Right ventricle myocardium superior (tissue), 1 donor: Measurements from ENCODE around the gene CAMK1D. TPM values are rescaled to one million over a fixed set of nuclear protein-coding genes. Genes with fewer than 3 reads are reported as not detected.
"Not testable (repeated sequence)": the region's sequence is repeated elsewhere in the genome, so short reads cannot be mapped to it uniquely, and the experiment has no call there.

Source experiments
- ATAC-seq: fragments of 200-7000 bp; cut with Tn5 transposase; one replicate; pipeline ENCODE4 v1.9.1; 2020; ENCODE audit warnings: mild to moderate bottlenecking; ENCODE audit not compliant: poor library complexity
- DNase-seq: peaks from one replicate; pipeline ENCODE4 v3.0.0-alpha.2; 2020
- intact Hi-C: fragments of 100-400 bp; cut with DNase I; formaldehyde crosslinking; loops from one replicate; pipeline ENCODE4 v1.11.2; 2022
- long read RNA-seq: library from polyadenylated mRNA; unstranded; transcript quantifications from one replicate; pipeline ENCODE4 v2.0.0, GENCODE V29; 2021
- total RNA-seq: library from RNA; stranded (reverse); fragmentation: NEBNext Ultra II Directional; extraction: Animal tissue kit (Norgen Biotek cat#: 25700); gene quantifications from one replicate; pipeline ENCODE4 v1.2.1, GENCODE V29; 2021
- donor health status: DM: no; HTN: yes; CAD: no; lungs with severe emphysema.

CAMK1D gene
- total RNA-seq = 6.5 TPM
- long read RNA-seq, partial matches to known transcripts = 0 of 5 reads
- long read RNA-seq, other reads (novel, unspliced or antisense) = 5 of 5 reads

DNA sequence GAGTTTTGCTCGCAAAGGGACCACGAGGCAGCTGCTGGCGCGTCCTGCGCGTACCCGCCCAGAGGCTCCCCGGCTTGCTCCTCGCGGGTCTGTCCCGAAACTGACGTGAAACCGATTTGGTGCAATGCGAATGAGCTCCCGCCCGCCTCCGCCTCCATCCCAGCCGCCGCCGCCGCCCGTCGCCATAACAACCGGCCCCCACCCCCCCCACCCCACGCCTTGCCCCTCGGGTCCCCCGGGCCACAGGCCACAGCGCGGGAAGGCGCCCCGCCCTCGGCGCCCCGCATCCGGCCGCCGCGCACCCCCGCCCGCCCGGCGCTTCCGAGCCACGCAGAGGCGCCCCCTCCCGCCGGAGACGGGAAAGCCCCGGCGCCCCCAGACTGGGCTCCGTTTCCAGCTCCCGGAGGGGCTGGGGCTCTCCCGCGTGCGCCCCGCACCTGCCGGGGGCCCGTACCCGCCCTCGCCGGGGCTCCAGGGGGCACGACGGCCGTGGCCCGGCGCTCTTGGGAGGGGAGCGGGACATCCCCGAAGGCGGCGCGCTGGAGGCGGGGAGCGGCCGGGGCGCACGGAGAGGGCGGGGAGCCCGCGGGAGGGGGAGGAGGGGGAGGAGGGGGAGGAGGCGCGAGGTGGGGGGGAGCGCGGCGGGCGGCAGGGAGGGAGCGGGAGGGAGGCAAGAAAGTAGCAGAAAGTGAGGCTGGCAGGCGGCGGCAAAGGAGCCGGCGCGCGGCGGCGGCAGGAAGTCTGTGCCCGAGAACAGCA is at the start of gene CAMK1D:
TSS of gene CAMK1D (plus strand) at position 678 of the 759 bp plus-strand sequence.
- DNase-seq (peak; percentile 90), ATAC-seq (peak; percentile 81)
- intact Hi-C loops = no loop called here

DNA sequence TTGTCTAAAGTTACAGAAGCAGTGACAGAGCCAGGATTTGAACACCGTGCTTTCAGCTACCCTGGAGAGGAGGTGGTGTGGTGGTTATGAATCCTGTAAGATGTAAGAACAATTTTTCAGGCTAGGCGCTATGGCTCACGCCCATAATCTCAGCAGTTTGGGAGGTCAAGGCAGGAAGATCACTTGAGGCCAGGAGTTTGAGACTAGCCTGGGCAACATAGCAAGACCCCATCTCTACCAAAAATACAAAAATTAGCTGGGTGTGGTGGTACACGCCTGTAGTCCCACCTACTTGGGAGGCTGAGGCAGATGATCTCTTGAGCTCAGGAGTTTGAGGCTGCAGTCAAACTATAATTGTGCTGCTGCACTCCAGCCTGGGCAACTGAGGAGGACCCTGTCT is 48.3 kb upstream of the CAMK1D start:
- not testable (repeated sequence) for DNase-seq, ATAC-seq

DNA sequence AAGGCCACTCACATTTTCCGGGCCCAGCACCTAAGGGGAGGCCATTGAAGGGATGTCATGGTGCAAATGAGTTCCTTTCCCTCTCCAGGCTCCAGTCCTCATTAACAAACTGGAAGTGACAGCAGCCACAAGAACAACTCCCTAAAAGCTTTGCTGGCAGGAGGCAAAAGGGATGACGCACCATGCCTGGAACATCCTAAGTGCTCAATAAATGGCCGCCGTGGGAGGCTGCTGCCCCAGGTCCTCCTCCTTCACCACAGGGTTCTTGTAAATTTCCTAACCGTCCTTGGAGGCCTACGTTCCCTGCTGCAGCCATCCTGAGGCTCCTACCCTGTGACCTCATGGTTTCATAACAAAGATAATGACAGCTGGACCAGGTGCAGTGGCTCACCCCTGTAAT is 41.3 kb upstream of the CAMK1D start:
- intact Hi-C loops = no loop called here
- no peak for DNase-seq
- ATAC-seq = no peak

More for the DNA sequence above, 48.3 kb upstream of the CAMK1D start:
- intact Hi-C loops = not testable (repeated sequence)

DNA sequence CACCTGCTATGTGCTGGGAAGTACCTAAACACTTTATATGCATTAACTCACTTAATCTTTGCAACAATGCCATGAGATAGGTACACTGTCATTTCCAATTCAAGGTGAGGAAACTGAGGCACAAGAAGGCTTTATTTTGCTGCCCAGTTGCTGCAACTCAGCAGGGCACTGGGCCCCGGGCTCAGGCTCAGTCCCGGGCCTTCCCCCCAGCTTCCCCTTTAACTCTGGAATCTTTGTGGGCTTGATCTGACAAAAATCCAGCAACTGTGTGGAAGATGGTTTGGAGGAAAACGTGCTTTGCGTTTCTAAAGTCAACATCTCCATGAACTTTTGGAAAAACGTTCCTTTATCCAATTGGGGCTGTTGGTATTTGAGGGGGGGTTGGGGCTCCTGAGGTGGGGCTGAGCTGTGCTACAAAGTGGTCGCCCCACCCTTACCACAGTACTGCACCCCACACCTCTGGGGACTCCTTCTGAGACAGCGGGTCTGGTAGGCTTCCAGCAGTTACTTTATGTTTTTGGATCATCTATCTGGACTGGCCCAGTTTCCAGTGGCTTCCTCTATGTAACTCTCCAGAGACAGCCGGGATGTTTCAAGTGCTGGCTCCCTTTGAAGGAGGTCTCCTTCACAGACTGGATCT is 40.5 kb upstream of the CAMK1D start:
- no peak for ATAC-seq
- DNase-seq = no peak
- intact Hi-C loops = no loop called here

DNA sequence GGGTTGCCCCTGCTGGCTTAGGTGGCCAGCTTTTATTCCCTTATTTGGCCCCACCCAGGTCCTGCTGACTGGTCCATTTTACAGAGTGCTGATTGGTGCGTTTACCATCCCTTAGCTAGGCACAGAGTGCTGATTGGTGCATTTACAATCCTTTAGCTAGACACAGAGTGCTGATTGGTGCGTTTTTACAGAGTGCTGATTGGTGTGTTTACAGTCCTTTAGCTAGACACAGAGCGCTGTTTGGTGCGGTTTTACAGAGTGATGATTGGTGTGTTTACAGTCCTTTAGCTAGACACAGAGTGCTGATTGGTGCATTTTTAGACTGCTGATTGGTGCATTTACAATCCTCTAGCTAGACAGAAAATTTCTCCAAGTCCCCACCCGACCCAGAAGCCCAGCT is 39.6 kb upstream of the CAMK1D start:
- ATAC-seq, DNase-seq, intact Hi-C loops: not testable (repeated sequence)

DNA sequence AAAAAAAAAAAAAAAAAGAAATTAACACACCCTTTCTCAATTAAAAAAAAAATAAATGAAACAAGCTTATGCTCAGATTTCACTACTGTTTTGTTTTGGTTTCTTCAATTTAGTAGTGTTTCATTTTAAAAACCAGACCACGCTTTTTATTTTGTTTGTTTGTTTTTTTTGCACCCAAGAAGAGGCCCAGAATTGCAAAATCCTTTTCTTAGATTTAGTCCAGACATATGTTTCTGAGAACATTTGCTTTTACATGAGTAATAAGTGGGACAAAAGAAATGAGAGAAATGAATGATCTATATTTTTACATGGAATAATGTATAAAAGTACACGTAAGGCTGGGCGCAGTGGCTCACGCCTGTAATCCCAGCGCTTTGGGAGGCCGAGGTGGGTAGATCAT is 34.5 kb upstream of the CAMK1D start:
- no peak for DNase-seq
- intact Hi-C loops = no loop called here
- ATAC-seq = no peak

DNA sequence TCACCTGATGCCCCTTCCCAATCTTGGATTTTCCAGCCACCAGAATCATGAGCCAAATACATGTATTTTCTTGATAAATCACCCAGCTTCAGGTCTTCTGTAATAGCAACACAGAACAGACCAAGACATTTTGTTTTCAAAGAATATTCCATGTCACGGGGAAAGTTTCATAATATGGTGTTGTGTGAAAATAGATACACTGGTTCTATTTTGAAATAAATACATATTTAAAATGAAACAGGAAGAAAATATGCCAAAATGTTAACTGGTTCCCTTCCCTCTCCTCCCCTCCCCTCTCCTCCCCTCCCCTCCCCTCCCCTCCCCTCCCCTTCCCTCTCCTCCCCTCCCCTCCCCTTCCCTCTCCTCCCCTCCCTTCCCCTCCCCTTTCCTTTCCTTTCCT is 30.3 kb upstream of the CAMK1D start:
- no peak for DNase-seq
- no peak for ATAC-seq
- intact Hi-C loops = no loop called here

DNA sequence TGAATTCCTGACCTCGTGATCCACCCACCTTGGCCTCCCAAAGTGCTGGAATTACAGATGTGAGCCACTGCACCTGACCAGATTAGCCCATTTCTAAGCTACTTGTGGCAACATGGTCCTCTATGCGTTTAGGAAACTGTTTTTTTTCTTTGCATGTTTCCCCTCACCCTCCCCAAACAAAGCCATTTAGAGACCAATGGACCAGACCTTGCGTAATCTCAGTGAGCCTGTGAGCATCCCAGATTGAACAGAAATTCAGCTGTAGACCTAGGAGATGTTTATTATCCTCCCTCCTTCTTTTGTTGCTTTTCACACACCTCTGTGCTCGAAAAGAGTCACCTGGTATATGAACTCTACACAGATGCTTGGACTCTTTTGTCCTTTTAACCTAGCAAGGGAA is 28.5 kb upstream of the CAMK1D start:
- intact Hi-C loops = no loop called here
- DNase-seq = no peak
- no peak for ATAC-seq

DNA sequence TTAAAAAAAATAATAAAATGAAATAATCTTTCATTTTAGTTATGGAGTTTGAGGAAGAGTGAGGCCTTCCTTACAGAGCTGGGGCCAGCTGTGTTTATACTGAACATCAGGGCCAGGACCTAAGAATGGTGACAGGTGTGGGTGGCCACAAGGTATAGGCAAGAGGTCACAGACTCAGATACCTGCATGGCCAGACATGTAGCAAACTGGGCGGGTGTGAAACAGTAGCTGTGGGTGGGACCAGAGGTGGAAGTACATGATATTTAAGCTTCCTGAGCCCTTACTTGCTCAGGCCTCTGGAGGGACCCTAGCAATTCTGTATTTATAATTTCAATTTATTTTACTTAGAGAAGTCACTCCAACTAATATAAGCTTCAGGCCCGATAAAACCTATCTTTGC is 27.7 kb upstream of the CAMK1D start:
- DNase-seq = no peak
- ATAC-seq = no peak
- intact Hi-C loops = no loop called here

DNA sequence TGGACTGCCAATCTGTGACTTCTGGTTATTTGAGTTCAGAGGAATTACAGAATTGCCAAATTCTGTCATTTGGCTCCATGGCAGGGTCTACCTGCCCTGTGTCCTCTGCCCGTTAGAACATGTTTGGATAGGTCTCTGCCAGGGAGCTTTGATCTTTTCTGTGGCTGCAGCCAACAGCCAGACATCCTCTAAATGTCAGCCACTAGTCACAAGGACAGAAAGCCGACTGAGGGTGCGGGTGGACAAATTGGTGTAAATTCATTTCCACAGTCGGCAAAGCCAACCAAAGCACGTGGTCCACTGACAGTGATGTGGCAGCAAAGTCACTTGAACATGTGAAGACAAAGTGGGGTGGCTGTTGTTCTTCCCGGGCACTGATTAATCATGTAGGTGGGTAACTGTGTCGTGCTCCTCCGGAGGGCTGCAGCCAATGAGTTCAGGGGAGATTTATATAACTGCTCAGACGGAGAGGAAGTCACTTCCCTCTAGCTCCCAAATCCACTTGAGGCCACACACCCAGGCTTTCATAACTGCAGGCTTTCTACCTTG is 26.7 kb upstream of the CAMK1D start:
- DNase-seq (no peak), ATAC-seq (peak; percentile 55)
- intact Hi-C loops = no loop called here

DNA sequence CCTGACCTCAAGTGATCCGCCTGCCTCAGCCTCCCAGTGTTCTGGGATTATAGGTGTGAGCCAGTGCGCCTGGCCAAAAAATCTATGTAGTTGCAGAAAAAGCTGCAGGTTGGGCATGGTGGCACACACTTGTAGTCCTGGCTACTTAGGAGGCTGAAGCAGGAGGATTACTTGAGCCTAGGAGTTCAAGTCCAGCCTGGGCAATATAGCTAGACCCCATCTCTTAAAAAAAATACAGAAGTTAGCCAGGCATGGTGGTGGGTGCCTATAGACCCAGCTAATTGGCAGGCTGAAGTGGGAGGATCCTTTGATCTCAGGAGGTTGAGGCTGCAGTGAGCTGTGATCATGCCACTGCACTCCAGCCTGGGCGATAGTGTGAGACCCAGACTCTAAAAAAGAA is 24.8 kb upstream of the CAMK1D start:
- no peak for DNase-seq
- intact Hi-C loops = no loop called here
- ATAC-seq = no peak

DNA sequence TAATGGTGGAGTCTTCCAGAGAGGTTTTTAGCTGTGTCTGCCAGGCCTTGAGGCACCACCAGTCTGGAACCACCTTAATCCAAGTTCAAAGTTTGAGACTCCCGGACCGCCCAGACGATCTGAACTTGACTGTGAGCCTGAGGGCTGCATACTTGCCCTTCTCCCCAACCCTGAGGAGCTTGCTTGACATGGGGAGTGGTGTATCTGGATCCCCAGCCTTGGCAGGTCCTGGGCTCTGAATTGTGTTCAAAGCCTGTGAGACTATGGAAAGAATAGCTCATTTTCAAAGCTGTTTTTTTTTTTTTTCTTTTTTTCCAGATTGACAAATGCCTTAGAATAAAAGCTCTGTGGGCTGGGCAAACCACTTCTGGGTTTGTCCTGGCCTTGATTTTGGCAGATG is 22.3 kb upstream of the CAMK1D start:
- DNase-seq (no peak), ATAC-seq (no peak)
- intact Hi-C loops = no loop called here

DNA sequence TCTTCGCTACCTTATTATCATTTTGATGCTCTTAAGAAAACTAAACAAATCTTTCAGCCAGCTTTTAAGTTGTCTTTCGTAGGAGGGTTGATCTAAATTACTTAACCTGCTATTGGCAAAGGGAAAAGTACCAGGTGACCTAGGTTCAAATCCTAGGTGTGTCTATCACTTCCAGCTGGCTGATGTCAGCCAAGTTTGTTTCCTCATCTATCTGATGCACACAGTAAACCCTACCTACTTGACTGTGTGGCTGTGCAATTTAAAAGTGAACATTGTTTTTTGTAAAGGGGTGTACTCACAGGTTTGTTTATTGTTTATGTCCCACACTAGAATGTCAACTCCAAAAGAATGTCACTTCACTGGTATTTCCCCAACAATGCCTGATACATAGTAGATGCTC is 21.9 kb upstream of the CAMK1D start:
- ATAC-seq (no peak), DNase-seq (no peak)
- intact Hi-C loops = no loop called here

DNA sequence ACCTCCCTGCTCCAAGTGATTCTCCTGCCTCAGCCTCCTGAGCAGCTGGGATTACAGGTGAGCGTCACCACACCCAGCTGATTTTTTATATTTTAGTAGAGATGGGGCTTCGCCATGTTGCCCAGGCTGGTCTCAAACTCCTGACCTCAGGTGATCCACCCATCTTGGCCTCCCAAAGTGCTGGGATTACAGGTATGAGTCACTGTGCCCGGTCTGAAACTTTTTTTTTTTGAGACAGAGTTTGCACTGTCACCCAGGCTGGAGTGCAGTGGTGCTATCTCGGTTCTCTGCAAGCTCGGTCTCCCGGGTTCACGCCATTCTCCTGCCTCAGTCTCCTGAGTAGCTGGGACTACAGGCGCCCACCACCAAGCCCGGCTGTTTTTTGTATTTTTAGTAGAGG is 21.0 kb upstream of the CAMK1D start:
- ATAC-seq, DNase-seq, intact Hi-C loops: not testable (repeated sequence)

DNA sequence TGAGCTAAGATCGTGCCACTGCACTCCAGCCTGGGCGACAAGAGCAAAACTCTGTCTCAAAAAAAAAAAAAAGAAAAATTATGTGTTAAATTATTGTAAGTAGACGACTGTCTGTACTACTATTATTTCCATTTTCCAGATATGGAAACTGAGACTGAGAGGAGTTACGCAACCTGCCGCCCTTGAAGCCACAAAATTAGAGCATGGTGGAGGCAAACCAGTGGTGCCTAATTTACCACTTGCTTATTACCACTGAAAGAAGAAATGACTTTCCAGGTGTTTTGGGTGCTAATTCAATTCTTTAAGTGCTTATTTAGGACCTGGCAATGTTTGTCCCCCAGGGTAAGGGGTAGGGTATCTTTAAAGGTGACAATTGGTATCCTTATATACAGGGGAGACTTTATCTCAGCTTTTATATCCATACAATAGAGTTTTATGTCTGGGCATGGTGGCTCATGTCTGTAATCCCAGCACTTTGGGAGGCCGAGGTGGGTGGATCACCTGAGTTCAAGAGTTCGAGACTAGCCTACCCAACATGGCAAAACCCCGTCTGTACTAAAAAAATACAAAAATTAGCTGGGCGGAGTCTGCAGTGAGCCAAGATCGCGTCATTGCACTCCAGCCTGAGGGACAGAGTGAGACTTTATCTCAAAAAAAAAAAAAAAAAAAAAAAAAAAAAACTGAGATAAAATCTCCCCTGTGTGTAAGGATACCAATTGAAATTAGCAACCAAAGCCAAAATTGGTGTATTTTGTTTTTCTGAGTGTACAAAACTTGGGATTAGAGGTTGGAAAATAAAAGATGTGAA is 16.6 kb upstream of the CAMK1D start:
- no peak for DNase-seq
- intact Hi-C loops = no loop called here

DNA sequence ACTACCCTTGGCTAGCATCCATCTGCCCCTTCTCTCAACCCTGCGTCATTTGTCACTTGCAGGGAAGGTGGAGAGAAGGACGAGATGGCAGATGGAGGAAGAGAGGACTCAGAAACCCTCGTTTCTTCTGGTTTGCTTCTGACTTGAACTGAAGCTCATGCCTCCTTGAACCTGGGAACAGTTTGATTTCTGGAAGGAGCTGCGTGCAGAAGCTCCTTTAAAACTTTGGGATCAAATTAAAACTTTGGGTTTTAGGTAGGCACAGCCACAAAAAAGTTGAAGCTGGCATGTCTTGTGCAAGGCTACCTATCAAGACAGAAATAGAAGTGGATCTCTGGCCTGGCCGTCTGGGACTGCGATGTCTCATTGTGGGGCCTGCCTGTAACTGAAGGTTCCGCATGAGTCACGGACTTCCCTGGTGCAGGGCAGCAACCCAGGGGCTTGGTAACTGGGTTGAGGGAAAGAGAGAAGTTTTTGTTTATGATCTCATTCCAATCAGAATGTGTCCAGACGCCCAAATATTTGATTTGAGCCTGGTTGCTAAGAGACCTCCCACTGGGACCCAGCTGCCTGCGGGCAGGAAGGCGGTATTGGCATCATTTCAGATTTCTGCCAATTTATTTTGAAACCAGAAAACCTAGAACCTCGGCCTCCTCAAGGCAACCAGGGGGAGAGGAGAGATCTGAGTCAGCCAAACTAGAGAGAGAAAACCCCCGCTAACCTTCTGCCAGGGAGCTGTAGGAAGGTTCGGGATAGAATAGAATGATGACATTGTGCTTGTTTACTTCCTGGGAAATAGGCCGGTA is 15.8 kb upstream of the CAMK1D start:
- peak; percentile 89 for ATAC-seq
- intact Hi-C loops = no loop called here
- peak; percentile 72 for DNase-seq

More for the DNA sequence above, 16.6 kb upstream of the CAMK1D start:
- ATAC-seq = no peak

DNA sequence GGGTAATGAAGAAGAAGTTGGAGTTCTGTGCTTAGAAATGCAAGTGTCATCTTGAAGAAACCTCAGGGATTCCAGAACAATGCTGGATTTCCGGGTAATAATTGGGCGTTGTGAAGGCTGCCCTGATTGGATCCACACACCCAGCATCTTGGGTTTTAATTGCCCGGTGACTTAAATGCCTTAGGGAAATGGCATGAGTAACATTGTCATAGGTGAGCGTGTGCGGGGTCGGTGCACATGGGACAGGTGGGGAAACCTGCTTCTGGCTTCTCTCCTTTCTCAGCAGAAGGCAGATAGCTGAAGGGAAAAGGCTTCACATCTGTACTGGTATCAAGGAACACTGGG is 15.2 kb upstream of the CAMK1D start:
- intact Hi-C loops = no loop called here
- DNase-seq = no peak
- no peak for ATAC-seq

DNA sequence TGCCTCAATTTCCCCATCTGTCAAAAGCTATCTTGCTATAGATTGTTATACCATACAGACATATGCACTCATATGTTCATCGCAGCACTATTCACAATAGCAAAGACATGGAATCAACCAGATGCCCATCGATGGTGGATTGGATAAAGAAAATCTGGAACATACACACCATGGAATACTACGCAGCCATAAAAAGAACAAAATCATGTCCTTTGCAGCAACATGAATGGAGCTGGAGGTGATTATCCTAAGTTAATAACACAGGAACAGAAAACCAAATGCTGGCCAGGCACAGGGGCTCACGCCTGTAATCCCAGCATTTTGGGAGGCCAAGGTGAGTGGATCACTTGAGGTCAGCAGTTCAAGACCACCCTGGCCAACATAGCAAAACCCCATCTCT is 14.2 kb upstream of the CAMK1D start:
- DNase-seq, ATAC-seq: not testable (repeated sequence)

More for the DNA sequence above, 14.2 kb upstream of the CAMK1D start:
- intact Hi-C loops = not testable (repeated sequence)
